ENCODE measurements around the gene GPR146. TPM values are rescaled to one million over a fixed set of nuclear protein-coding genes. Genes with fewer than 3 reads are reported as not detected.

The GPR146 gene
- total and polyA plus RNA-seq, 9 of the 15 experiments (the other 6 are each of a cell fraction or from before 2014, with no cell fraction given): 0.22 to 3.6 (median 0.64) TPM; not detected in 2

DNA sequence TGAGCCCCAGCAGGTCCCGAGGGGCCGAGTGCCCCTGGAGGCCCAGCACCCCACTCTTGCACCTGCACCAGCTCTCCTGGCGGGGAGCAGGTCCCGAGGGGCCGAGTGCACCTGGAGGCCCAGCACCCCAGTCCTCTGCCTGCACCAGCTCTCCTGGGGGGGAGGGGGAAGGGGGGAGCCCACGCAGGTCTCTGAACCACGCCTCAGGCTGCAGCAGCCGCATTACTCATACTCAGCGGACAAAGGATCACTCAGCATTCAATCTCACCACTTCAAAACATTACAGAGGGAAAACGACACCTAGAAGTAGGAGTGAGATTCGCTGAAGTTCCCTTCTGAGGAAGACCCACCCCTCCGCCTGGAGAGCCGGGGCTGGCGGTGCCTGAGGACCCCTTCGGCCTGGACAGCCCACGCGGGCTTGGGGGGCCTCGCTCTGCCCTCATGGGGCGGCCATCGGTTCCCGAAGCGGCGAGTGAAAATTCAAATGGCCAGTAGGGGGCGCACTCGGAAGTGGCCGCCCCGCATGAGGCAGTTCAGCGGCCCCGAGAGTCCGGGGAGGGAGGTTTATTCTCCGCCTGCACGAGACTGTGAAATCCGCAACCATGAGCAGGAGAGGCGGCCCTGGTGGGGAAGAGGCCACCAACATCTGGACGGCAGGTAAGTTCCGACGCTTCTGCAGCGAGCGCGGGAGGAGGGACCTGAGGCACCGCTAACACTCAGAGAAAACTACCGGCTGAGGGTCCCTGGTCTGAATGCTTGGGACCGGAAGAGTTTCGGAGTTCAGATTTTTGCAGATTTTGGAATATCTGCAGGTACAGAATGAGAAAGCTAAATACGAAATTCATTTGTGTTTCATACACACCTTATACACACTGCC, 42.5 kb downstream of the GPR146 start (continued):
- no peak for TF ChIP-seq ZNF696 (CRISPR knock-in tag; conservative IDR thresholded peaks at IDR 0.05)
- TF ChIP-seq GATA2 (CRISPR knock-in tag; IDR thresholded peaks at IDR 0.05): no peak
- TF ChIP-seq YY1 (IDR thresholded peaks at IDR 0.05; ENCODE audit: borderline replicate concordance in 1 of 3, control insufficient read depth in 1 of 3, extremely low read depth in 1 of 3, insufficient read depth in 3 of 3, insufficient read length in 1 of 3, insufficient replicate concordance in 2 of 3, low read depth in 1 of 3, low read length in 2 of 3): peak; percentile 18 to 84 (median 72)
- TF ChIP-seq, protein P1, sequence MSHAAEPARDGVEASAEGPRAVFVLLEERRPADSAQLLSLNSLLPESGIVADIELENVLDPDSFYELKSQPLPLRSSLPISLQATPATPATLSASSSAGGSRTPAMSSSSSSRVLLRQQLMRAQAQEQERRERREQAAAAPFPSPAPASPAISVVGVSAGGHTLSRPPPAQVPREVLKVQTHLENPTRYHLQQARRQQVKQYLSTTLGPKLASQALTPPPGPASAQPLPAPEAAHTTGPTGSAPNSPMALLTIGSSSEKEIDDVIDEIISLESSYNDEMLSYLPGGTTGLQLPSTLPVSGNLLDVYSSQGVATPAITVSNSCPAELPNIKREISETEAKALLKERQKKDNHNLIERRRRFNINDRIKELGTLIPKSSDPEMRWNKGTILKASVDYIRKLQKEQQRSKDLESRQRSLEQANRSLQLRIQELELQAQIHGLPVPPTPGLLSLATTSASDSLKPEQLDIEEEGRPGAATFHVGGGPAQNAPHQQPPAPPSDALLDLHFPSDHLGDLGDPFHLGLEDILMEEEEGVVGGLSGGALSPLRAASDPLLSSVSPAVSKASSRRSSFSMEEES (CRISPR knock-in tag; IDR thresholded peaks at IDR 0.05): no peak
- no peak for TF ChIP-seq ERF (CRISPR knock-in tag; IDR thresholded peaks at IDR 0.05)
- TF ChIP-seq BRCA1 (IDR thresholded peaks at IDR 0.05): no peak
- no peak for TF ChIP-seq BRCA1 (CRISPR knock-in tag; IDR thresholded peaks at IDR 0.05)
- TF ChIP-seq, protein P2, sequence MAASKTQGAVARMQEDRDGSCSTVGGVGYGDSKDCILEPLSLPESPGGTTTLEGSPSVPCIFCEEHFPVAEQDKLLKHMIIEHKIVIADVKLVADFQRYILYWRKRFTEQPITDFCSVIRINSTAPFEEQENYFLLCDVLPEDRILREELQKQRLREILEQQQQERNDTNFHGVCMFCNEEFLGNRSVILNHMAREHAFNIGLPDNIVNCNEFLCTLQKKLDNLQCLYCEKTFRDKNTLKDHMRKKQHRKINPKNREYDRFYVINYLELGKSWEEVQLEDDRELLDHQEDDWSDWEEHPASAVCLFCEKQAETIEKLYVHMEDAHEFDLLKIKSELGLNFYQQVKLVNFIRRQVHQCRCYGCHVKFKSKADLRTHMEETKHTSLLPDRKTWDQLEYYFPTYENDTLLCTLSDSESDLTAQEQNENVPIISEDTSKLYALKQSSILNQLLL (CRISPR knock-in tag; IDR thresholded peaks at IDR 0.05; ENCODE audit: borderline replicate concordance): no peak
- no peak for TF ChIP-seq HMGN3 (IDR thresholded peaks at IDR 0.05; ENCODE audit: borderline replicate concordance, extremely low read depth, insufficient read length, low read depth, low read length)
- TF ChIP-seq TAF15 (IDR thresholded peaks at IDR 0.05; ENCODE audit: low read depth, low read length): no peak
- TF ChIP-seq, protein P3, sequence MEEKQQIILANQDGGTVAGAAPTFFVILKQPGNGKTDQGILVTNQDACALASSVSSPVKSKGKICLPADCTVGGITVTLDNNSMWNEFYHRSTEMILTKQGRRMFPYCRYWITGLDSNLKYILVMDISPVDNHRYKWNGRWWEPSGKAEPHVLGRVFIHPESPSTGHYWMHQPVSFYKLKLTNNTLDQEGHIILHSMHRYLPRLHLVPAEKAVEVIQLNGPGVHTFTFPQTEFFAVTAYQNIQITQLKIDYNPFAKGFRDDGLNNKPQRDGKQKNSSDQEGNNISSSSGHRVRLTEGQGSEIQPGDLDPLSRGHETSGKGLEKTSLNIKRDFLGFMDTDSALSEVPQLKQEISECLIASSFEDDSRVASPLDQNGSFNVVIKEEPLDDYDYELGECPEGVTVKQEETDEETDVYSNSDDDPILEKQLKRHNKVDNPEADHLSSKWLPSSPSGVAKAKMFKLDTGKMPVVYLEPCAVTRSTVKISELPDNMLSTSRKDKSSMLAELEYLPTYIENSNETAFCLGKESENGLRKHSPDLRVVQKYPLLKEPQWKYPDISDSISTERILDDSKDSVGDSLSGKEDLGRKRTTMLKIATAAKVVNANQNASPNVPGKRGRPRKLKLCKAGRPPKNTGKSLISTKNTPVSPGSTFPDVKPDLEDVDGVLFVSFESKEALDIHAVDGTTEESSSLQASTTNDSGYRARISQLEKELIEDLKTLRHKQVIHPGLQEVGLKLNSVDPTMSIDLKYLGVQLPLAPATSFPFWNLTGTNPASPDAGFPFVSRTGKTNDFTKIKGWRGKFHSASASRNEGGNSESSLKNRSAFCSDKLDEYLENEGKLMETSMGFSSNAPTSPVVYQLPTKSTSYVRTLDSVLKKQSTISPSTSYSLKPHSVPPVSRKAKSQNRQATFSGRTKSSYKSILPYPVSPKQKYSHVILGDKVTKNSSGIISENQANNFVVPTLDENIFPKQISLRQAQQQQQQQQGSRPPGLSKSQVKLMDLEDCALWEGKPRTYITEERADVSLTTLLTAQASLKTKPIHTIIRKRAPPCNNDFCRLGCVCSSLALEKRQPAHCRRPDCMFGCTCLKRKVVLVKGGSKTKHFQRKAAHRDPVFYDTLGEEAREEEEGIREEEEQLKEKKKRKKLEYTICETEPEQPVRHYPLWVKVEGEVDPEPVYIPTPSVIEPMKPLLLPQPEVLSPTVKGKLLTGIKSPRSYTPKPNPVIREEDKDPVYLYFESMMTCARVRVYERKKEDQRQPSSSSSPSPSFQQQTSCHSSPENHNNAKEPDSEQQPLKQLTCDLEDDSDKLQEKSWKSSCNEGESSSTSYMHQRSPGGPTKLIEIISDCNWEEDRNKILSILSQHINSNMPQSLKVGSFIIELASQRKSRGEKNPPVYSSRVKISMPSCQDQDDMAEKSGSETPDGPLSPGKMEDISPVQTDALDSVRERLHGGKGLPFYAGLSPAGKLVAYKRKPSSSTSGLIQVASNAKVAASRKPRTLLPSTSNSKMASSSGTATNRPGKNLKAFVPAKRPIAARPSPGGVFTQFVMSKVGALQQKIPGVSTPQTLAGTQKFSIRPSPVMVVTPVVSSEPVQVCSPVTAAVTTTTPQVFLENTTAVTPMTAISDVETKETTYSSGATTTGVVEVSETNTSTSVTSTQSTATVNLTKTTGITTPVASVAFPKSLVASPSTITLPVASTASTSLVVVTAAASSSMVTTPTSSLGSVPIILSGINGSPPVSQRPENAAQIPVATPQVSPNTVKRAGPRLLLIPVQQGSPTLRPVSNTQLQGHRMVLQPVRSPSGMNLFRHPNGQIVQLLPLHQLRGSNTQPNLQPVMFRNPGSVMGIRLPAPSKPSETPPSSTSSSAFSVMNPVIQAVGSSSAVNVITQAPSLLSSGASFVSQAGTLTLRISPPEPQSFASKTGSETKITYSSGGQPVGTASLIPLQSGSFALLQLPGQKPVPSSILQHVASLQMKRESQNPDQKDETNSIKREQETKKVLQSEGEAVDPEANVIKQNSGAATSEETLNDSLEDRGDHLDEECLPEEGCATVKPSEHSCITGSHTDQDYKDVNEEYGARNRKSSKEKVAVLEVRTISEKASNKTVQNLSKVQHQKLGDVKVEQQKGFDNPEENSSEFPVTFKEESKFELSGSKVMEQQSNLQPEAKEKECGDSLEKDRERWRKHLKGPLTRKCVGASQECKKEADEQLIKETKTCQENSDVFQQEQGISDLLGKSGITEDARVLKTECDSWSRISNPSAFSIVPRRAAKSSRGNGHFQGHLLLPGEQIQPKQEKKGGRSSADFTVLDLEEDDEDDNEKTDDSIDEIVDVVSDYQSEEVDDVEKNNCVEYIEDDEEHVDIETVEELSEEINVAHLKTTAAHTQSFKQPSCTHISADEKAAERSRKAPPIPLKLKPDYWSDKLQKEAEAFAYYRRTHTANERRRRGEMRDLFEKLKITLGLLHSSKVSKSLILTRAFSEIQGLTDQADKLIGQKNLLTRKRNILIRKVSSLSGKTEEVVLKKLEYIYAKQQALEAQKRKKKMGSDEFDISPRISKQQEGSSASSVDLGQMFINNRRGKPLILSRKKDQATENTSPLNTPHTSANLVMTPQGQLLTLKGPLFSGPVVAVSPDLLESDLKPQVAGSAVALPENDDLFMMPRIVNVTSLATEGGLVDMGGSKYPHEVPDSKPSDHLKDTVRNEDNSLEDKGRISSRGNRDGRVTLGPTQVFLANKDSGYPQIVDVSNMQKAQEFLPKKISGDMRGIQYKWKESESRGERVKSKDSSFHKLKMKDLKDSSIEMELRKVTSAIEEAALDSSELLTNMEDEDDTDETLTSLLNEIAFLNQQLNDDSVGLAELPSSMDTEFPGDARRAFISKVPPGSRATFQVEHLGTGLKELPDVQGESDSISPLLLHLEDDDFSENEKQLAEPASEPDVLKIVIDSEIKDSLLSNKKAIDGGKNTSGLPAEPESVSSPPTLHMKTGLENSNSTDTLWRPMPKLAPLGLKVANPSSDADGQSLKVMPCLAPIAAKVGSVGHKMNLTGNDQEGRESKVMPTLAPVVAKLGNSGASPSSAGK (IDR thresholded peaks at IDR 0.05): peak; percentile 63
